H1 (cell line): Measurements from ENCODE around the gene C5orf46. TPM values are rescaled to one million over a fixed set of nuclear protein-coding genes. Genes with fewer than 3 reads are reported as not detected.

Experiments used
- CHD7 ChIP-seq: fragments of 300-600 bp; sonication (generic); IDR thresholded peaks from 2 replicates; pipeline ENCODE4 v1.7.1; 2012; ENCODE audit warnings: low read length, moderate library complexity, mild to moderate bottlenecking, inconsistent platforms; ENCODE audit not compliant: insufficient replicate concordance
- E2F6 ChIP-seq: IDR thresholded peaks from 2 replicates; pipeline ENCODE4 v1.6.1; 2012; ENCODE audit warnings: inconsistent platforms
- JUN ChIP-seq: IDR thresholded peaks from 2 replicates; pipeline ENCODE4 v1.6.1; 2011; ENCODE audit warnings: low read depth, mild to moderate bottlenecking, improper control_type of control experiment, low read length
- polyA plus RNA-seq, 7 experiments: library from polyadenylated mRNA; depleted of rRNA in 3 of 7; stranded (reverse) in 5 of 7; unstranded in 2 of 7; fragments of >200 nt in 5 of 7; fragments of 200-250 nt in 2 of 7; gene quantifications; 1 replicate in 5 of 7; 2 replicates in 1 of 7; 4 replicates in 1 of 7; pipeline versions ENCODE4 v1.2.1 to v1.2.3, GENCODE V29; 2011 to 2013; ENCODE audit warnings: missing spikeins in 2 of 7, mixed read lengths in 2 of 7
- total RNA-seq: library from RNA; stranded (reverse); fragmentation: NEBNext Ultra II Directional; extraction: Animal tissue kit (Norgen Biotek cat#: 25700); gene quantifications from 2 replicates; pipeline ENCODE4 v1.2.1, GENCODE V29; 2021

The C5orf46 gene
- total and polyA plus RNA-seq, 2 of the 8 experiments (the other 6 are each of a cell fraction or from before 2014, with no cell fraction given): not detected

GRCh38 chr5:147893820-147894219 is 12.5 kb downstream of the C5orf46 start (continued):
- no peak for TF ChIP-seq CHD7
- TF ChIP-seq E2F6: no peak
- no peak for TF ChIP-seq JUN
- TF ChIP-seq, all 59 proteins: peak for 0
